WI38 (cell line): Measurements from ENCODE around the gene ABCA2.

ENCODE experiments used
- H3K4me3 ChIP-seq: 2 replicates; pipeline ENCODE4 v1.5.1; 2011; ENCODE audit warnings: low read depth, mild to moderate bottlenecking, control low read depth, low read length
- TF ChIP-seq, protein P1 (sequence below): IDR thresholded peaks from 2 replicates; pipeline ENCODE4 v1.5.1; 2012; ENCODE audit warnings: low read depth, mild to moderate bottlenecking, control low read depth, low read length

Gene ABCA2

GRCh38 chr9:136990242-136990911 is 37.7 kb downstream of the ABCA2 start:
- no peak overlapping the region for H3K4me3 ChIP-seq
- TF ChIP-seq, protein P1, sequence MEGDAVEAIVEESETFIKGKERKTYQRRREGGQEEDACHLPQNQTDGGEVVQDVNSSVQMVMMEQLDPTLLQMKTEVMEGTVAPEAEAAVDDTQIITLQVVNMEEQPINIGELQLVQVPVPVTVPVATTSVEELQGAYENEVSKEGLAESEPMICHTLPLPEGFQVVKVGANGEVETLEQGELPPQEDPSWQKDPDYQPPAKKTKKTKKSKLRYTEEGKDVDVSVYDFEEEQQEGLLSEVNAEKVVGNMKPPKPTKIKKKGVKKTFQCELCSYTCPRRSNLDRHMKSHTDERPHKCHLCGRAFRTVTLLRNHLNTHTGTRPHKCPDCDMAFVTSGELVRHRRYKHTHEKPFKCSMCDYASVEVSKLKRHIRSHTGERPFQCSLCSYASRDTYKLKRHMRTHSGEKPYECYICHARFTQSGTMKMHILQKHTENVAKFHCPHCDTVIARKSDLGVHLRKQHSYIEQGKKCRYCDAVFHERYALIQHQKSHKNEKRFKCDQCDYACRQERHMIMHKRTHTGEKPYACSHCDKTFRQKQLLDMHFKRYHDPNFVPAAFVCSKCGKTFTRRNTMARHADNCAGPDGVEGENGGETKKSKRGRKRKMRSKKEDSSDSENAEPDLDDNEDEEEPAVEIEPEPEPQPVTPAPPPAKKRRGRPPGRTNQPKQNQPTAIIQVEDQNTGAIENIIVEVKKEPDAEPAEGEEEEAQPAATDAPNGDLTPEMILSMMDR, result no peak

DNA sequence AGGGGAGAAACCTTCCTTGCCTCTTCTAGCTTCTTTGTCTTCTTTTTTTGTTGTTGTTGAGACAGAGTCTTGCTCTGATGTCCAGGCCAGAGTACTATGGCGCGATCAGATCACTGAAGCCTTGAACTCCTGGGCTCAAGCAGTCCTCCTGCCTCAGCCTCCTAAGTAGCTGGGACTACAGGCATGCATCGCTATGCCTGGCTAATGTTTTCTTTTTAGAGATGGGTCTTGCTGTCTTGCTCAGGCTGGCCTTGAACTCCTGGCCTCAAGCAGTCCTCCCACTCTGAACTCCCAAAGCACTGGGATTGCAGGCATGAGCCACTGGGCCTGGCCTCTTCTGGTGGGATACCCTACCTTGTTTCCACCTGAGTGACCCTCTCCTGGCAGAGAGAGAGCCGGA is 39.2 kb downstream of the ABCA2 start:
- TF ChIP-seq, protein P1, result no peak
- no peak overlapping the region for H3K4me3 ChIP-seq

- TF ChIP-seq, protein P1, result no peak
- no peak overlapping the region for H3K4me3 ChIP-seq
These were observed 42.2 kb downstream of the ABCA2 start for GRCh38 chr9:136985853-136986252.

DNA sequence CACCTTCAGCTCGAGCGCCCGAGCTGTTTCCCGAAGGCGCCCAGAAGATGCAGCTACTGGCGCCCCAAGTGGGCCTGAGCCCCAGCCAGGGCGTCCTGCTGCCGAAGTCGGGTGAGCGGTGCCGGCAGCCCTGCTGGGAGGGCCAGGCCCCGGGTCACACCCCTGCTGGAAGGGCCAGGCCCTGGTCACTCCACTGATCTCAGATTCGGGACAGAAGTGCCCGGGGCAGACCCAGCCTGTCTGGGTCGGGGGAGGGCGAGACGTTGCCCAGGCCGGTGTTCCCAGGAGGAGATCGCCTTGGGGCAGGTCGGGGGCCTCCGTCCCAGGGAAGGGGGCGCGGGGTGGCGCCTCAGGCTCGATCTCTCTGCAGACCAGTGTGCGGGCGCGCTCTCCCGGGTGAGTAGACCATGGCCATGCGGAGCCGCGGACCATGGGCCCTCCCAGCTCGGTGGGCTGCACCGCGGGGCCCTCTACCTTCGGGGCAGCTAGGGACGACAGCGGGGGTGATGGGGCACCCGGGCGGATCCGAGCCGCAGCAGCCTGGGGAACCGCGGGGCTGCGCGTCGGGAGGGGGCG is 42.9 kb downstream of the ABCA2 start:
- H3K4me3 ChIP-seq, result no peak overlapping the region
- TF ChIP-seq, protein P1, result no peak

DNA sequence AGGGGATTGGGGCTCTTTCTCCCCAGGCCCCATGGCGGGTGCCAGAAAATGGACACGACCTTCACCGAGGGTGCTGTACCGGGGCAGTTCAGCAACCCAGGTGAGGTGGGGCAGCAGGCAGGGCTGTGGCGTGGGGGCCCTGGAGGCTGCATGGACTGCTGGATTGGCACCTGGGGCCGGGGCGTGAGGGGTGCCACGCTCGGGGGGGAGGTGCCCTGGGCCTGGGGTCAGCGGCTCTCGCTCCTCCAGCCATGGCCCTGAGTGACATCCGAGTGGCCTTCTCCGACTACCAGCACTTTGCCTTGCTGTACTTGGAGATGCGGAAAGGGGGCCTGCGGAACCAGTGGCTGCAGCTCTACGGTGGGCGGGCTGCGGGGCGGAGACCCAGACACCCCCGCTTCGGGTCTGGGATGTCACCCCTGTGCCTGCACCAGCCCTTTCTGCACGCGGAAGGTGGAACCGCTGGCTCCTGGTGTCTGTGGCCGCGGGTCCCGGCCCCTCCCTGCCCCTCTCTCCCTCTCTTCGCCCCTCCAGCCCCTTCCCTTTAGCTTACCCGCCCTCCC is 43.5 kb downstream of the ABCA2 start:
- TF ChIP-seq, protein P1, result no peak
- no peak overlapping the region for H3K4me3 ChIP-seq

DNA sequence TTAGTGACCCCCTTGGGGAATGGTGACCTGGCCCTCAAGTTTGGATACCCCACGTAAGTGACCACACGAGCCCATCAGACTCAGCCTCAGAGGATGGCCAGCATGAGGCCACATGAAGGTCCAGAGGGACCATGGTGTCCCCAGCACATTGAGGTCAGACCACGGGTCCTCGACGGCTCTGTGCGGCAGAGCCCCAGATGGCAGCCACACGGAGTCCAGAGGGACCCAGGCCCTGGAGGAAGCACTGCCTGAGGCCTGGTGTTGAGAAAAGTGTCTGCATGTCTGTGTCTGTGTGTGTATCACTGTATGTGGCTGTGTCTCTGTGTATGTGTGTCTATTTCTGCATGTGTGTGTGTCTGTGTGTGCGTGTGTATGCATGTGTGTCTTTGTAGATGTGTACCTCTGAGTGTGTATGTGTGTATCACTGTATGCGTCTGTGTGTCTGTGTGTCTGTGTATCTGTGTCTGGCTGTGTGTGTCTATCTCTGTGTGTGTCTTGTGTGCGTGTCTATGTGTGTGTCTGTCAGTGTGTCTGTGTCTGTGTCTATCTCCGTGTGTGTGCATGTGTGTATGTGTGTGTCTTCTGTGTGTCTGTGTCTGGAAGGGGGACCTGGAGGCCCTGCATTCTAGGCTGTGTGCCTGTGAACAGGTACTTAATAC is 44.3 kb downstream of the ABCA2 start:
- H3K4me3 ChIP-seq, result no peak overlapping the region
- TF ChIP-seq, protein P1, result no peak

- no peak overlapping the region for H3K4me3 ChIP-seq
- TF ChIP-seq, protein P1, result no peak
These were observed 44.9 kb downstream of the ABCA2 start for GRCh38 chr9:136983167-136983566.
